ACHN (cell line): ENCODE results near the gene PTGES3.
"Not testable (repeated sequence)": the region's sequence is repeated elsewhere in the genome, so short reads cannot be mapped to it uniquely, and the experiment has no call there.

Experiments used
- DNase-seq: peaks from one replicate; pipeline ENCODE4 v3.0.0-alpha.2; 2015
- in situ Hi-C: cut with HindIII; loops from 2 replicates; pipeline ENCODE4 v1.10.0; 2017; ENCODE audit warnings: low sequenced_read_pairs, low pct_ligation_motif_present, low pct_unique_long_range_greater_than_20kb

Gene PTGES3

DNA sequence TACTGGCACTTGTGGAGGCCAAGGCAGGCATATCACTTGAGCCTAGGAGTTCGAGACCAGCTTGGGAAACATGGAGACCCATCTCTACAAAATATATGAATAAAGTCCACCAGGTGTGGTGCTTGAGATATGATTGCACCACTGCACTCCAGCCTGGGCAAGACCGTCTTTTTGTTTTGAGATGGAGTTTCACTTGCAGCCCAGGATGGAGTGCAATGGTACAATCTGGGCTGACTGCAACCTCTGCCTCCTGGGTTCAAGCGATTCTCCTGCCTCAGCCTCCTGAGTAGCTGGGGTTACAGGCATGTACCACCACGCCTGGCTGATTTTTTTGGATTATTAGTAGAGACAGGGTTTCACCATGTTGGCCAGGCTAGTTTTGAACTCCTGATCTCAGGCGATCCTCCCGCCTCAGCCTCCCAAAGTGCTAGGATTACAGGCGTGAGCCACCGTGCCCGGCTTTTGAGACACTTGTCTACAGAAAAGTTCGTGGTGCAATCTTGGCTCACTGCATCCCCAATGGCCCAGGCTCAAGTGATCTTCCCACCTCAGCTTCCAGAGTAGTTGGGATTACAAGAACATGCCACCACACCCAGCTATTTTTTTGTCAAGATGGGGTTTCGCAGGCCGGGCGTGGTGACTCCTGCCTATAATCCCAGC is 26.0 kb downstream of the PTGES3 start:
- in situ Hi-C loops: no loop called here
- DNase-seq: no peak

GRCh38 chr12:56661560-56661959 is 26.5 kb downstream of the PTGES3 start:
- in situ Hi-C loops: no loop called here
- DNase-seq: peak; percentile 27

DNA sequence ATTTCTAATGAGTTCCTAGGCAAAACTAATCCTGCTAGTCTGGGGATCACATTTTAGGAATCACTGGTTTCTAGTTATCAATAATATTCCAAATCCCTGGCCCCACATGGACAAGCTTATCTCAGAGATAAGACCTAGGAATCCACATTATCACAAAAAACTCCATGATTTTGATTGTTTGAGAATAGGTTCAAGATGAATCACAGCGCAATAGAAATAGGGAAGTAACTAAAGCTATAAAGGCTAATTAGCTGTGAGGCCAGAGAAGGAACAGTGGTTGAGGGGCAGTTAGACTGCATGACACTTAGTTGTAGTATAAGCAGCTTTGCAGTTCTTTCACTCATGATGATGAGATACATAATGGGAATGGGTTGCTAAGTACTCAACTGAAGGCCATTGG is 29.2 kb downstream of the PTGES3 start:
- no peak for DNase-seq
- in situ Hi-C loops: no loop called here

- no peak for DNase-seq
- in situ Hi-C loops: no loop called here
Observed at GRCh38 chr12:56657416-56658379, 30.4 kb downstream of the PTGES3 start.

DNA sequence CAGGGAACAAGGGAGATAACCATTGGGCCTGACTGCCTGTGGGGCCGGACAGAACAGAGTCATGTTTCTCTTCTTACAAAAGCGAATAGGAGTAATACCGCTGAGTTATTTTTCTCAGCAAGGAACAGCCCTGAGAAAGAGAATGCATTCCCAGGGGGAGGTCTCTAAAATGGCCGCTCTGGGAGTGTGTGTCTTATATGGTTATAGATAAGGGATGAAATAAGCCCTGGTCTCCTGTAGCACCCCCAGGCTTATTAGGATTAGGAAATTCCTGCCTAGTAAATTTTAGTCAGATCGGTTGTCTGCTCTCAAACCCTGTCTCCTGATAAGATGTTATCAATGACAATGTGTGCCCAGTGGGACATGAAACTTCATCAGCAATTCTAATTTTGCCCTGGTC is 34.3 kb downstream of the PTGES3 start:
- DNase-seq, in situ Hi-C loops: not testable (repeated sequence)

DNA sequence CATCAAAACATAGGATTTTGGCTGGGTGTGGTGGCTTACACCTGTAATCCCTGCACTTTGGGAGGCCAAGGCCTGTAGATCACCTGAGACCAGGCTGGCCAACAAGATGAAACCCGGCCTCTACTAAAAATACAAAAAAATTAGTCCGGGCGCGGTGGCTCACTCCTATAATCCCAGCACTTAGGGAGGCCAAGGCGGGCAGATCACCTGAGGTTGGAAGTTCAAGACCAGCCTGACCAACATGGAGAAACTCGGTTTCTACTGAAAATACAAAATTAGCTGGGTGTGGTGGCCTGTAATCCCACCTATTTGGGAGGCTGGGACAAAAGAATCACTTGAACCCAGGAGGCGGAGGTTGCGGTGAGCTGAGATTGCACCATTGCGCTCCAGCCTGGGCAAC is 40.1 kb downstream of the PTGES3 start:
- DNase-seq, in situ Hi-C loops: not testable (repeated sequence)

- in situ Hi-C loops: no loop called here
- peak; percentile 100 for DNase-seq
Observed at GRCh38 chr12:56645717-56646446, 42.2 kb downstream of the PTGES3 start, which contains the start of gene ATP5F1B. Gene ATP5F1B, minus strand, starts transcription at chr12:56645984. Its CDS starts 21 bp downstream, at chr12:56645963.

- in situ Hi-C loops: no loop called here
- DNase-seq: peak; percentile 33
Observed at GRCh38 chr12:56645201-56645716, 42.8 kb downstream of the PTGES3 start.

DNA sequence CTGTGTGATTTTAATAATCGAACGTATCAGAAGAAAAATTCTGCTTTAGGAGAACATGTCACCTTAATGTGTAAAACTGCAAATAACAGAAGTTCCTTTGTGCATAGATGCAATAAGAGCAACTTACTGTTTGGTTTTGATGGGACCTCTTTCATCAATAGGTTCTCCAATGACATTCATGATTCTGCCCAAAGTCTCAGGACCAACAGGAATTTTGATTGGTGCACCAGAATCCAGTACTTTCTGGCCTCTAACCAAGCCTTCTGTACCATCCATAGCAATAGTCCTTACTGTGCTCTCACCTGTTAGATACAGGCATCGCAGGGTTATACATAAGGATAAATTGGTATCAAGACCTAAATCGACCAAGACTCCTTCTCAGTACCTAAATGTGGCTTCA is 43.4 kb downstream of the PTGES3 start:
- DNase-seq: peak; percentile 30
- in situ Hi-C loops: no loop called here

GRCh38 chr12:56641219-56641618 is 46.9 kb downstream of the PTGES3 start:
- in situ Hi-C loops: no loop called here
- DNase-seq: no peak

DNA sequence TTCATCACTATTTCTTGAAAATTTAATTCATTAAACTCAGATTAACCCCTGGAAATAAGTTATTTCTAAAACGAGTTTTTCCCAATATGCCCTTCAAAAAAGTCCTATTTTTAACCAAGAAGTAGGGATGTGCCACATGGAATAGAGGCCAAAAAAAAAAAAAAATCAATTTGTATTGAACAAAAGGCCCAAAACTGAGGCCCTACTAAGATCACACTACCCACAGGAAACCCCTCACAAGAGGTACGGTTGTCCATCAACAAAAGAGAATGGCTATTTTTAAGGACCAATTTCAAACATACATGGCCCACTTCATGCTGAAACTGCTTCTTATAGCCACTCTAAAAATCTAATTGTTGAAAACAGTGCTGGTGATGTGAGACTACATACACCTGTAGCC is 50.5 kb downstream of the PTGES3 start:
- in situ Hi-C loops: no loop called here
- no peak for DNase-seq

DNA sequence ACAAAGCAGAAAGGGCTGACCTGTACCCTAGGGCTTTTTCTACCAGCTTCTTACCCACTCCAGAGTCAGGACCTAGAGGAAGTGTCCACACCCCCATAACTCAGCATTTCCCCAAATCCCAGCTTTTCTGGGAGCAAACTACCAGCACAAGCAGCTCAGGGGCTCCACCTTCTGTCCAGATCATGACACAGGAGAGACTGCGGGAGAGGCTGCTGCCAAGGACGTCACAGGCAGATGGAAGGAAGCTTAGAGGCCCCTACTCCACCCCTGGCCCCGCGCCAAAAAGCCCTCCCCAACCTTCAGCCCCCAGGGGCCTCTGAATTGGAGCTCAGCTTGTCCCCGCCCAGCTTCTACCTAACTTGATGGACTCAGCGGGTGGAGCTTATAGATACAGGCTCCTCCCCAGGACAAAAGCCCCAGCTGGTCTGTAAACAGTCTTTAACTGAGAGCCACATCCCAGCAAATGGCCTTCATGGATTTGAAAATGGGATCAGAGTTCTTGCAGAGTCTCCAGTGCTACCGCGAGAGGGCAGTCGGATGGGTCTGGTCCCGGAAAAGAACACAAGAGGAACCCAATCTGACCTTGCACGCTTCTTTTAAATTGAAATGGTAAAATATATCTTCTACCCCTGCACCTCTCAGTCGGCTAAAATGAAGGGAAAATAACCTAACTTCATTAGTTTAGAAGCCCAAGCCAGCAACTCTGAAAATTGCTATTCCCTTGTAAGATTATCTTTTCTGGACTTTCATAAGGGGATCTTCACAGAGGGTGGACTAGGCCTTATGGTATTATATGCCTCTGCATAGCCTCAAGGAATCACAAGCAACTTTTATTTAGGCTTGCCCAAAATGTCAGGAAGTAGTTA is 51.2 kb downstream of the PTGES3 start:
- peak; percentile 100 for DNase-seq
- in situ Hi-C loops: no loop called here

GRCh38 chr12:56635806-56636674 is 52.0 kb downstream of the PTGES3 start:
- DNase-seq: peak; percentile 95
- in situ Hi-C loops: no loop called here

DNA sequence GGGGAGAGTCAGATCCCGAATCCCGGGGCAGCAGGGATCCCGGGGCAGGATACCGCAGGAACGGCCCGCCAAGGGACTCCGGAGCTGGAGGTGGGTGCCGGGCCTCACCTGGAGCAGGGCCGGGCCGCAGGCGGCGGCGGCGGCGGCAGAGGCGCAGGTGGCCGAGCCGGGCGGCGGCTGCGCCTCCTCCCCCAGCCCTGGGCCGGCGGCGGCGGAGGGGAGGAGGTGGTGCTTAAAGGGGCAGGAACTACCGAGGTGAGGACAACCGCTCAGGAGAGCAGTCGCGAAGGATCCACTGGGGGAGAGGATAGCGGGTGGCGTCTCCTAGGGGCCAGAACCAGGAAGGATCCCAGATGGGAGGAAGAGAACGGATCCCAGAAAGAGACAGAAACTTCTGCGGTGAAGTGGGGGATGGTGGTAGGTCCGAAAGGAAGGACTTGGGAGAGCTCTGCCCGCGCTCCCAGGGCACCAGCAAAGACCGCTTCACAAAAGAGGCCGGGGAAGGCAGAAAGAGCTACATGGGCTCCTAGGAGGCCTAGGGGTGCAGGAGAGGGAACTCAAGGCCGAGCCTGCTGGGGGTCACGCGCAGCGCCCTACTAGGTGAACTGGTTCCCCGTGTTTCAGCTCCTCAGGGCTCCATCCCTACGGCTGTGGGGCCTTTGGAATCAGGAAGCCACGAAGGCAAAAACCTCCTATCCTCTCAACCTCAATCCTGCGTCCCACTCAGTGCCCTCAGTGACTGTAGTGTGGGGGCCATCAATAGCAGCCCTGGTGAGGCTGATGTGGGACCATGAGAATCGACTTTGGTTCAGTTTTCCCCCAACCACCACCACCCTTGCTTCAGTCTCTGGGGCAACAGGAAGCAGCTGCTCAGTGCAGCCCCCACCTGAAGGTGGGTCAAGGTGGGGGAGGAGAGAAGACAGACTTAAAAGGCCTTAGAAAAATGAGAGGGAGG is 53.0 kb downstream of the PTGES3 start:
- in situ Hi-C loops: no loop called here

DNA sequence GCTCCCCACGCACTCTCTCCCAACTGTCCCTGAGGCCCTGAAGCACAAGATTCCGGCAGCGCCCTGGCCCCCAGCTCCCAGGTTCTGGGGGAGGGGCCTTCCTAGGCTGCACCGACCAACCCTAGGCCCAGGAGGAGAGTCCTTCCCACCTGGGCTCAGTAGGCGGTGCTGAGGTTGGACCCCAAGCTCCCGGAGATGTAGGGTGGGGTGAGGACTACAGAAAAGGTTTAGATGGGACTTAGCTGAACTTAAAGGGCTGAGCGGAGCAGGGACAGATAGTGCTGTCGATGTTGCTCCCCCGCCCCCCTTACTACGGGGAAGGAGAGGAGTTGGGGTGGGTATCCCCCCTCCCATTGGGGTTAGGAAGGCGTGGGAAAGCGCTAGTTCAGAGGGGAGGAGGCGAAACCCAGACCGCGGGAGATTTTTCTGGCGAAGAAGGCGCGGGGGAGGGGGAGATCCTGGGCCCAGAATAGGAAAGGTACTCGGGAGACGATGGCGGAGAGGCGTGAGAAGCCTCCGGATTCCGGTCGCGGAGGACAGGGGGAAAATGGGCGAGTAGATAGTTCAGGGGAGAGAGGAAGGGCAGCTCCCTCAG is 53.7 kb downstream of the PTGES3 start:
- peak; percentile 74 for DNase-seq
- in situ Hi-C loops: no loop called here

More for the DNA sequence above, 53.0 kb downstream of the PTGES3 start:
- peak; percentile 98 for DNase-seq
